Urinary bladder (tissue), 4 donors: ENCODE results near the gene CELA3A. TPM values are rescaled to one million over a fixed set of nuclear protein-coding genes. Genes with fewer than 3 reads are reported as not detected.
"Not testable (repeated sequence)": the region's sequence is repeated elsewhere in the genome, so short reads cannot be mapped to it uniquely, and the experiment has no call there.

Source experiments
- DNase-seq: peaks from one replicate; pipeline ENCODE4 v3.0.0-alpha.2; 2015; ENCODE audit errors: extremely low spot score
- H3K27ac ChIP-seq: one replicate; pipeline ENCODE4 v1.5.1; 2013; ENCODE audit warnings: low read depth, mild to moderate bottlenecking, moderate library complexity
- H3K36me3 ChIP-seq: one replicate; pipeline ENCODE4 v1.6.1; 2013; ENCODE audit warnings: mild to moderate bottlenecking, moderate library complexity; ENCODE audit not compliant: insufficient read depth
- H3K4me1 ChIP-seq: one replicate; pipeline ENCODE4 v1.6.1; 2013; ENCODE audit warnings: mild to moderate bottlenecking, moderate library complexity; ENCODE audit not compliant: insufficient read depth
- H3K4me3 ChIP-seq: one replicate; pipeline ENCODE4 v1.5.1; 2013; ENCODE audit warnings: low read depth, low read length
- WGBS: extraction: QIAGEN DNeasy Blood & Tissue Kit; methylation state at CpG from one replicate; pipeline ENCODE4 v1.1.7; 2013; 5-methylcytosine and 5-hydroxymethylcytosine counted together
- polyA plus RNA-seq: library from polyadenylated mRNA; stranded (reverse); fragments of 200-250 nt; gene quantifications from one replicate; pipeline ENCODE4 v1.2.3, GENCODE V29; 2013
- total RNA-seq: library from RNA; depleted of rRNA; stranded (reverse); fragments of >200 nt; gene quantifications from one replicate; pipeline ENCODE4 v1.2.3, GENCODE V29; 2014
- donor health status: healthy with polysubstance abuse.
- donor health status: healthy.

The CELA3A gene
- total and polyA plus RNA-seq, 2 donors: 2.0 TPM; not detected in 1

DNA sequence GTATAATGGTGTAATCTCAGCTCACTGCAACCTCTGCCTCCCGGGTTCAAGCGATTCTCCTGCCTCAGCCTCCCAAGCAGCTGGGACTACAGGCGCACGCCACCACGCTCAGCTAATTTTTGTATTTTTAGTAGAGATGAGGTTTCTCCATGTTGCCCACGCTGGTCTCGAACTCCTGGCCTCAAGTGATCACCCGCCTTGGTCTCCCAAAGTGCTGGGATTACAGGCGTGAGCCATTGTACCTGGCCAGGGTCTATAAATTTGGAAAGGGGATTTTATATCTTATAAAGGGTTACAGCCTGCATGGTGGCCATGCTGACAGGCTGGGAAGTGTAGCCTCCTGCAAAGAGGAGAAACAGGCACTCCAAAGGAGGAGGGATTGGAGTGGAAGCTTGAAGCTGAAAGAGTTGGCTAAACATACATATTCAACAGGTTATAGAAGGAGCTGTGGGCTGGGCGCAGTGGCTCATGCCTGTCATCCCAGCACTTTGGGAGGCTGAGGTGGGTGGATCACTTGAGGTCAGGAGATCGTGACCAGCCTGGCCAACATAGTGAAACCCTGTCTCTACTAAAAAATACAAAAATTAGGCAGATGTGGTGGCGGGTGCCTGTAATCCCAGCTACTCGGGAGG lies 13.2 kb downstream of the CELA3A start:
- H3K27ac ChIP-seq, DNase-seq, H3K36me3 ChIP-seq, H3K4me3 ChIP-seq, H3K4me1 ChIP-seq: not testable (repeated sequence)
- 89% methylated on average over 13 of the region's 13 CpGs for WGBS

DNA sequence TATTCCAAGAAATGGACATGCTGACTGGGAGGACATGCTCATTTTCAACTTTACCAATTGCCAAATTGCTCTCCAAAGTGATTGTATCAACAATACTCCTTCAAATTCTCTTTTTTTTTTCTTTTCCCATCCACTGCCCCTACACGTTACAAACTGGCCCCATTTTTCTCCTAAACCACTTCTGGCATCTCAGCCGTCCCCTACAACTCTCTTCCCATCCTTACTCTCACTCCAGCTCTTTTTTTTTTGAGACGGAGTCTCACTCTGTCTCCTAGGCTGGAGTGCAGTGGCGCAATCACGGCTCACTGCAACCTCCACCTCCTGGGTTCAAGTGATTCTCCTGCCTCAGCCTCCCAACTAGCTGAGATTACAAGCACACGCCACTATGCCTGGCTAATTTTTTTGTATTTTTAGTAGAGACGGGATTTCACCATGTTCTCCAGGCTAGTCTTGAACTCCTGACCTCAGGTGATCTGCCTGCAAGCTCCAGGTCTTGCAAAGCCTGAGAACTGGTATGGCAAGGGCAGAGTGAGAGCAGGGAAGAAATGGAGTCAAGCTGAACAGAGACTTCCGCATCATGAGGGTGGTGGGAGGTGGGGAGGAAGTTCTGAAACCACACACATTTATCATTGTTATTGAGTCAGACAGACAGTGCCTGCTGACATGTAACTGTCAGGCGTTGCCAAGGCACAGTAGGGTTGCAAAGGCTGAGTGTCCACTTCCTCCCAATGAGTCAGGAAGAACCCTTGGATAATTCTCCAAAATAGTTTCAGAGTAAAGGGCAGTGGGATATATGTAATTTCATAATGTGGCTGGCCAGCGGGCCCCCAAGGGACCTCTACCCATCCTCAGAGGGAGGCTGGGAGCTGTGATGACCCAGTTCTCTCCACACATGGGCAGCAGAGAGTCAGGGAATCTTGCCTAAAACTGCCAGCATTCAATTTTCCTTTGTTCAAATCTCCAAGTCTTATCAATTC lies 17.4 kb downstream of the CELA3A start:
- H3K4me3 ChIP-seq: no peak overlapping the region
- no peak for DNase-seq
- no peaks in the 10 kb centered on the region for H3K4me1 ChIP-seq
- H3K27ac ChIP-seq: no peak overlapping the region
- H3K36me3 ChIP-seq: no peaks in the 10 kb centered on the region
- WGBS: 64% methylated on average over 10 of the region's 10 CpGs

DNA sequence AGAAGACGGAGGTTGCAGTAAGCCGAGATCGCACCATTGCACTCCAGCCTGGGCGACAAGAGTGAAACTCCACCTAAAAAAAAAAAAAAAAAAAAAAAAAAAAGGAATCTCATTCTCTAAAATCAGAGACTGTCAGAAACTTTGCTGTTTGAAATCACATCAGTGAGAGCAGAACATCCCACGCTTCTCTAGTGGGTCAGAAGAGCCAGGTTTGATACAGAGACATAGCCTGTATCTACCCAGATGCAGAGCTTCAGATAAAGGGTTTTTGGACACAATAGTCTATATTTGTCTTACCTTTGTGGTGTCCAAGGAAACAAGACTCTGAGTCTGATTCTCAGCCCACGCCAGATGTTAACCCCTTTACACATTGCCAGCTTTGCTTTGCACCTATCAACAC lies 19.6 kb downstream of the CELA3A start:
- WGBS: 85% methylated on average over 6 of the region's 6 CpGs
- Histone ChIP-seq H3K27ac (no peak overlapping the region), H3K4me3 (no peak overlapping the region), H3K4me1 (peaks cover 1% of the 10 kb centered on the region), H3K36me3 (no peaks in the 10 kb centered on the region)
- no peak for DNase-seq

DNA sequence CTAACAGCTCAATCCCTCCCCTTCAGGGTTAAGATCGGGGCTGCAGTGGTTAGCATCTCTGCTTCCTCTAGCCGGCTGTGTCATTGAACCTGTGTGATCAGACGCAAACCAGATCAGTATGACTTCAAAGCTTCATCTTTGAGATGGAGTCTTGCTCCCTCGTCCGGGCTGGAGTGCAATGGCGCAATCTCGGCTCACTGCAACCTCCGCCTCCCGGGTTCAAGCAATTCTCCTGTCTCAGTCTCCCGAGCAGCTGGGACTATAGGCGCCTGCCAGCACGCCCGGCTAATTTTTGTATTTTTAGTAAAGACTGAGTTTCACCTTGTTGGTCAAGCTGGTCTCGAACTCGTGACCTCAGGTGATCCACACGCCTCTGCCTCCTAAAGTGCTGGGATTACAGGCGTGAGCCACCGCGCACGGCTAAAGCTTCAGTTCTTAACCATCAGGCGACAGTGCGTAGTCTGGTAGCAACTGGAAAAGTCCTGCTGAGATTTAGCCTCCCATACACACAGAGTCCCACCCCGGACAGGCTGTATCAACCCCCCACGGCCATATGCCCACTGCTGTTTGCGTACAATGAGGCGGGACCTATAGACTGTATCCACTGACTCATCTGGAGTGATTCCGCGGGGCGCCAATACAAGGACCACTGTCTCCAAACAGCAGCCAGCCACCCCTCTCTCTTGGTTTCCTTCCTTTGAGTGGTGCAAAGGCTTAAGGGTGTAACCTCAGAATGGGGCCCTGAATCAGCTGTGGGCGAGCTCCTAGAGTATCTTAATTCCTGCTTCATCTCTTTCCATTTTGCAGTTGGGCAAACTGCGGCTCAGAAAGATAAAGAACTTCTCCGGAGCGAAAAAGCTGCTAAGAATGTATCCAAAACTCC lies 23.3 kb downstream of the CELA3A start:
- Histone ChIP-seq H3K4me3 (peak overlapping the region; percentile 59), H3K27ac (peak overlapping the region; percentile 18), H3K36me3 (no peaks in the 10 kb centered on the region), H3K4me1 (peaks cover 1% of the 10 kb centered on the region)
- WGBS: 2% methylated on average over 33 of the region's 33 CpGs
- no peak for DNase-seq

DNA sequence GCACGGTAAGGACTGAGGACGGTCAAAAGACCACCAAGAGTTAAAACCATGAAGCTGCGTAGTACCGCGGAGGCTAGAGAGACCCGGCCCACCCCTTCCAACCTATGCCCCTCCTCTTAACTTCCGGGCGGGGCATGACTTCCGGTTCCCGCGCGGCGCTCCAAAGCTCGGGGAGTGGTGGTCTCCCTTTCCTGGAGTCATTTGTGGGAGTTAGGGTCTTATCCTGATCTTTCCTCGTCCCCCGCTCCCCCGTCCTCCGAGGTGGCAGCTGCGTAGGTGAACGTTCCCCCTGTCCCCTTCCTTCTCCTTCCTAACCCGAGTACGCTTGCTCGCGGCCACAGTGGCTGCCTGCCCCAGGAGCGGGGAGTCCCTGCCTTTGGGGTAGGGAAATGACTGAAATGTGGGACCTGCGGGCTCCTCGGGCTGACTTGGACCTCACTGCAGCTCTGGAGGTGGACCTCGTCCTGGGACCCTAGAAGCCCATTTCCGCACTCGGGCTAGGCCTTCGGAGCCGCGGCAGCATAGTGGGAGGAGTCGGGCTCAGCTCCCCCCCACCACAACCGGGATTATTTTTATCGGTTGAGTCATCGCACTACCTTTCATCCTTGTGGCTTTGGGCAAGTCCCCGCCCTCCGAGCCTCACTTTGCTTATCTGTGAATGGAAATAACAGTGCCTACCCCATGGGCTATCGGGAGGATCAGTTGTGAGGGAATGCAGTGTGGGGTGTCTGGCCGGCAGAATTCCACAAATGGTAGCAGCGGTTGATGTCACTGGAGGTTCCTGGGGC lies 24.1 kb downstream of the CELA3A start:
- WGBS: under 1% methylated on average over 42 of the region's 42 CpGs
- Histone ChIP-seq H3K4me1 (peaks cover 1% of the 10 kb centered on the region), H3K27ac (peak overlapping the region; percentile 97), H3K4me3 (peak overlapping the region; percentile 59), H3K36me3 (no peaks in the 10 kb centered on the region)
- DNase-seq: peak; percentile 88

DNA sequence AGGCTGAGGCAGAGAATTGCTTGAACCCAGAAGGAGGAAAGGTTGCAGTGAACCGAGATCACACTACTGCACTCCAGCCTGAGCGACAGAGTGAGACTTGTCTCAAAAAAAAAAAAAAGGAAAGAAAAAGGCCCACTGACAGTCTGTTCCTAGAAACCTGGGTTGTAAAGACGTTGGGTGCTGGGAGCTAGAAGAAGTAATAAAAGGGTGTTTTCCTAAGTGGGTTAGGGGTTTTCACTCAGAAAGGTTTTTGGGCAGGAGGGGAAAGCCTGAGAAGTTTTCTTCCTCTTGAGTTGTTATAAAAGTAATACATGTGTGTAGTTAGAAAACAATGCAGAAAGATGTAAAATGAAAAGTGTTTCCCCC lies 25.4 kb downstream of the CELA3A start:
- Histone ChIP-seq H3K4me1 (peaks cover 1% of the 10 kb centered on the region), H3K27ac (no peak overlapping the region), H3K36me3 (no peaks in the 10 kb centered on the region), H3K4me3 (no peak overlapping the region)
- 79% methylated on average over 3 of the region's 3 CpGs for WGBS
- no peak for DNase-seq

DNA sequence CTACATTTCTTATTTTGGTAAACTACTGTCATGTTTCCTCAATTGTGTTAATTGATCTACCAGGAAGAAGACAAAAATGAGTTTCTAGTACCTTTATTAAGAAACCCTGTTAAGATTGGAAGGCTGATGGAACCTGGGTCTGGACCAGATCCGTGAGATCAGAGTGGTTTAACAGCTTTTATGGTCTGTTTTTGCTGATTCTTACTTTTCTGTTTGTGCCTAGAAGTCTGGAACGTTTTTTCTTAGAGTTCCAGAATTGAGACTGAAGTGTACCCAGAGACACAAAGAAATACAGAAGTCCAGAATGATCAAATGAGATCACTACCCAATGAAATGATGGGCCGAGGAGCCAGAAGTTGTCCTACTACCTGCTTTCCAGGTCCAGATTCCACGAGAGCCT lies 28.6 kb downstream of the CELA3A start:
- DNase-seq: no peak

DNA sequence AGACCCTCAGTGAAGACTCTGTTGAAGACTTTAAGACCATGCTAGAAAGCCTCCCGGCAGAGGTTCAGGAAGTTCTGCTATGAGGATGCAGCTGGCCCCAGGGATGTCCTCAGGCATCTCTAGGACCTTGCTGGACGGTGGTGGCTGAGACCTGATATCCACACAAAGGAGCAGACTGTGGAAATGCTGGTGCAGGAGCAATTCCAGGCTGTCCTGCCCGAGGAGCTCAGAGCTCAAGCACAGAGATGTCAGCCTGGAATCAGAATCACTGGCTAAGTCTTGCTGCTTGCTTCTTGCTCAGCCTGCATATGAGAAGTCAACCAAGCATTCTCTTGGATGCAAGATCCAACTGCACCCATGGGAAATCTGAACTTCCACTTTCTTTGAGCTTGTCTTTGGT lies 29.0 kb downstream of the CELA3A start:
- H3K4me3 ChIP-seq: no peak overlapping the region
- H3K27ac ChIP-seq: no peak overlapping the region
- H3K4me1 ChIP-seq: no peaks in the 10 kb centered on the region
- DNase-seq: no peak
- no peaks in the 10 kb centered on the region for H3K36me3 ChIP-seq
- WGBS: 77% methylated on average over 3 of the region's 3 CpGs

More for the DNA sequence above, 28.6 kb downstream of the CELA3A start:
- no peaks in the 10 kb centered on the region for H3K36me3 ChIP-seq
- no peaks in the 10 kb centered on the region for H3K4me1 ChIP-seq
- no peak overlapping the region for H3K27ac ChIP-seq
- no peak overlapping the region for H3K4me3 ChIP-seq
- WGBS: 78% methylated on average over 4 of the region's 4 CpGs

DNA sequence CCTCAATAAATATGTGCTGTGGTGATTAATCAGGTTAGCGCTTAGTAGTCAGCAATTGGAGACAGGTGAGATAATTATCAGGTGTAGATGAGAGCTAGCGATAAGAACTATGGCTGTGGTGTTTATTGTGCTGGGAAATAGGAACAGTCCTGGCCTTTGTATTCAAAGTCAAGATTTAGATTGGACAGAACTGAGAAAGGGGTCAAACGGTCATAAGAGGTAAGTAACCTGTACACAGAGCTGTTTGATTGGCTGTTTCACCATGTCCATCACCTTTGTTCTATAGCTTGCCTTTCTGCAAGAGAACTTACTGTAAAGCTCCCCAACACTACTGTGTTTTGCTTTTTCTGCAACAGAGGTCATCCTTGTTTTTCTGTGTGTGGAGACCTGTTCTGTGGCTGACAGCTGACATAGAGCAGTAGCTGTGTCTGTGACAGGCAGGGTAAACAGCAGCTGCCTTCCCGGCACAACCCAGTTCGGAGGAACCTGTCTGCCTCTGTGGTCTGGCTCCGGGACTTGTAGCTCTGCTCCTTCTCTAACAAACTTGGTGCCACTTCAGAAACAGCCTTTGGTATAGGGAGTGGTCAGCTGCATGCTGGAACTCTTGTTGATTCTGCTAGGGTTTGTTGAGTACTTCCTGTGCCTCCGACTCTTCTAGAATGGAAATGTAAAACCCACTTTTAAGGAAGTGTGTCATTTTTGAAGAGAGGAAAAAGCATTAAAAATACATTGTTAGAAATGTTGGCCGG lies 29.9 kb downstream of the CELA3A start:
- no peak overlapping the region for H3K4me3 ChIP-seq
- WGBS: 60% methylated on average over 8 of the region's 8 CpGs
- H3K27ac ChIP-seq: no peak overlapping the region
- no peaks in the 10 kb centered on the region for H3K4me1 ChIP-seq
- no peak for DNase-seq
- no peaks in the 10 kb centered on the region for H3K36me3 ChIP-seq

DNA sequence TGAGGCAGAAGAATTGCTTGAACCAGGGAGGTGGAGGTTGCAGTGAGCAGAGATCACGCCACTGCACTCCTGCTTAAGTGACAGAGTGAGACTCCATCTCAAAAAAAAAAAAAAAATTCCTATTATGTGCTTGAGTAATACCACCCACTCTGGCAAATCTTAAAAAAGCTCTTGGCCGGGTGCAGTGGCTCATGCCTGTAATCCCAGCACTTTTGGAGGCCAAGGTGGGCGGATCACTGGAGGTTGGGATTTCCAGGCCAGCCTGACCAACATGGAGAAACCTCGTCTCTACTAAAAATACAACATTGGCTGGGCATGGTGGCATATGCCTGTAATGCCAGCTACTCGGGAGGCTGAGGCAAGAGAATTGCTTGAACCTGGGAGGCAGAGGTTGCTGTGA lies 33.4 kb downstream of the CELA3A start:
- H3K4me3 ChIP-seq, DNase-seq, H3K27ac ChIP-seq, H3K4me1 ChIP-seq, H3K36me3 ChIP-seq: not testable (repeated sequence)
- 72% methylated on average over 5 of the region's 5 CpGs for WGBS

DNA sequence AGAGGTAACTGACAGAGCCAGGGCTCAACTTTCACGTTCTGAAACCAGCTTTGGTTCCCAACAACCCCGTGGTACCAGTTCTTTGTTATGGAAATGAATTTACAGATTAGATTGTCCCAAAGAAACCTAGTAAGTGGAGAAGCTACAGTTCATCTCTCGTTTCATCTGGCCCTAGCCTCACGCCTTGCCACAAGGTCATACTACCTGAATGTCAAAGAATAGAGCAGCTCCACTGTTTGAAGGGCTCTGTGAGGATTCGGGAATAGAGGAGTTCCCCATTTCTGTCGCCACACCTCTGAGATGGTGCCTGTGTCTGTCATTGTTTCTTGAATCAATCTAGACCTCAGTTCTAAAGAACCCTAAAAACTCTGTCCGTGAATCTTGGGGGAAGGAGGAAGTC lies 36.1 kb downstream of the CELA3A start:
- H3K36me3 ChIP-seq: no peaks in the 10 kb centered on the region
- no peak overlapping the region for H3K27ac ChIP-seq
- no peak for DNase-seq
- WGBS: 66% methylated on average over 7 of the region's 7 CpGs
- H3K4me3 ChIP-seq: no peak overlapping the region
- H3K4me1 ChIP-seq: no peaks in the 10 kb centered on the region

DNA sequence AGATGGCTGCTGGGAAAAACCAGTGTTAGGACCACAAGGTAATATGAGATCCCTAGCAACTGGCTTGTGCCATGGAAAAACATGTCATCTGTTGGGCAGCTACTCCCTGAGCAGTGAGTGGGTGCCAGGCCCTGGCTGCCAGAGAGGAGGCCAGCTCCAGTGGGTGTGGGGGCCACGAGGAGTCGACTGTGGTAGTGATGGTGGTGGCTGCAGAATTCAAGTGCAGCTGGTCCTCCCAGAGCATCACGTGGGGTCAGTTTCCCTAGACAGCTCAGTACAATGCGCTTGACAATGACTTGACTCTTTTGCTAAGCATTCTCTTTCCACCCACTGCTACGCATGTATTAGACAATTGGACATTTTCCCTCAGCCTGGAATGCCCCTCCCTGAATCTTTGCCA lies 36.6 kb downstream of the CELA3A start:
- no peak for DNase-seq
- no peak overlapping the region for H3K4me3 ChIP-seq
- H3K4me1 ChIP-seq: no peaks in the 10 kb centered on the region
- no peaks in the 10 kb centered on the region for H3K36me3 ChIP-seq
- 80% methylated on average over 5 of the region's 5 CpGs for WGBS
- H3K27ac ChIP-seq: no peak overlapping the region
